ENCODE measurements around the gene FAM210A. TPM values are rescaled to one million over a fixed set of nuclear protein-coding genes. Genes with fewer than 3 reads are reported as not detected.

The FAM210A gene
- total RNA-seq, 2 experiments from 2014 or later: 23.1 to 30.6 TPM

DNA sequence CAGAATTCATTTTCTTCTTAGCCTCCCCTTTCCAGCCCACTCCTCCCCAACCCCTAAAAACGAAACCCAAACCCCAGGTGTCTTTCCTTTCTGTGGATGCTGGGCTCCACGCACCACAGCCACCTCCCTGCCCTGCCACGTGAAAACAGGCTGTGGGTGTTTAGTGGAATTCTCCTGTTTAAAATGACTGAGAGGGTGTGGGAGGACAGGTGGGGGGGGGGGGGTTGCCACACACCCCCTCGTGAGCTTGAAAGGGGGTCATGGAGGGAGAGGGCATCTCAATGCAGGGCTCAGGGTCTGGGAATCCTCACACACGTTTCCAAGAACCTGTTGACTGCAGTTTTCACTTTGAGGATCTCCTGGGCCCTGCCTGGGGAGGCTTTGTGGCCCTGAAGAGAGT is 110.3 kb downstream of the FAM210A start:
- TF ChIP-seq, protein P1, sequence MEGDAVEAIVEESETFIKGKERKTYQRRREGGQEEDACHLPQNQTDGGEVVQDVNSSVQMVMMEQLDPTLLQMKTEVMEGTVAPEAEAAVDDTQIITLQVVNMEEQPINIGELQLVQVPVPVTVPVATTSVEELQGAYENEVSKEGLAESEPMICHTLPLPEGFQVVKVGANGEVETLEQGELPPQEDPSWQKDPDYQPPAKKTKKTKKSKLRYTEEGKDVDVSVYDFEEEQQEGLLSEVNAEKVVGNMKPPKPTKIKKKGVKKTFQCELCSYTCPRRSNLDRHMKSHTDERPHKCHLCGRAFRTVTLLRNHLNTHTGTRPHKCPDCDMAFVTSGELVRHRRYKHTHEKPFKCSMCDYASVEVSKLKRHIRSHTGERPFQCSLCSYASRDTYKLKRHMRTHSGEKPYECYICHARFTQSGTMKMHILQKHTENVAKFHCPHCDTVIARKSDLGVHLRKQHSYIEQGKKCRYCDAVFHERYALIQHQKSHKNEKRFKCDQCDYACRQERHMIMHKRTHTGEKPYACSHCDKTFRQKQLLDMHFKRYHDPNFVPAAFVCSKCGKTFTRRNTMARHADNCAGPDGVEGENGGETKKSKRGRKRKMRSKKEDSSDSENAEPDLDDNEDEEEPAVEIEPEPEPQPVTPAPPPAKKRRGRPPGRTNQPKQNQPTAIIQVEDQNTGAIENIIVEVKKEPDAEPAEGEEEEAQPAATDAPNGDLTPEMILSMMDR (conservative IDR thresholded peaks at IDR 0.05; ENCODE audit: low read length): no peak
- no peak for TF ChIP-seq EZH2phosphoT487 (IDR thresholded peaks at IDR 0.05; ENCODE audit: borderline replicate concordance, low read depth, low read length)
- no TSS peak for BruUV-seq (replicated peaks)
- Histone ChIP-seq H3K79me2 (ENCODE audit: insufficient read depth, low read depth, low read length) (peaks cover 66% of the 10 kb centered on the region), H4K20me1 (ENCODE audit: insufficient read depth, low read length) (no peaks in the 10 kb centered on the region), H3K27ac (ENCODE audit: low read depth, low read length, poor library complexity, severe bottlenecking) (peak overlapping the region; percentile 98), H3K4me2 (ENCODE audit: low read length) (peak overlapping the region; percentile 99), H2AFZ (ENCODE audit: low read length) (no peak overlapping the region), H3K4me3 (ENCODE audit: low read depth, low read length, poor library complexity, severe bottlenecking) (peak overlapping the region; percentile 85), H3K4me1 (ENCODE audit: insufficient read depth, low read length, poor library complexity, severe bottlenecking) (peaks cover 57% of the 10 kb centered on the region), H3K9me3 (ENCODE audit: low read length) (no peaks in the 10 kb centered on the region), H3K9me2 (ENCODE audit: insufficient read depth, low read length) (no peaks in the 10 kb centered on the region), H3K36me3 (ENCODE audit: insufficient read depth, low read length) (peaks cover 16% of the 10 kb centered on the region; the same call in 1 of the 2 replicates)
- intact Hi-C loops (cut with micrococcal nuclease; ENCODE audit: unreplicated experiment): loop anchor here (5.0 kb wide), 2 partner anchors 106 to 149 kb away; no protein-coding TSS in a partner anchor
- no peak for DNase-seq (ENCODE audit: low spot score)
- ChIA-PET POLR2A (interaction anchor here (1.1 to 9.2 kb wide), 2 partner anchors 54 to 66 kb away, joined by 3 to 65 read pairs; no protein-coding TSS in a partner anchor), CTCF (ENCODE audit: unreplicated experiment) (no interaction called here)

- BruUV-seq (replicated peaks): no TSS peak
- peaks cover 66% of the 10 kb centered on the region for H3K79me2 ChIP-seq (ENCODE audit: insufficient read depth, low read depth, low read length)
- ChIA-PET CTCF (ENCODE audit: unreplicated experiment) (no interaction called here), POLR2A (interaction anchor here (0.6 to 9.2 kb wide), 5 partner anchors 38 to 122 kb away, joined by 3 to 65 read pairs (median 63); no protein-coding TSS in a partner anchor)
- H3K36me3 ChIP-seq (ENCODE audit: insufficient read depth, low read length): peaks cover 10% of the 10 kb centered on the region; the same call in 1 of the 2 replicates
- H3K9me2 ChIP-seq (ENCODE audit: insufficient read depth, low read length): no peaks in the 10 kb centered on the region
- intact Hi-C loops (cut with micrococcal nuclease; ENCODE audit: unreplicated experiment): loop anchor here (5.0 kb wide), 2 partner anchors 107 to 148 kb away; no protein-coding TSS in a partner anchor
- peak; percentile 17 for DNase-seq (ENCODE audit: low spot score)
- no peaks in the 10 kb centered on the region for H3K9me3 ChIP-seq (ENCODE audit: low read length)
- peak overlapping the region; percentile 98 for H3K27ac ChIP-seq (ENCODE audit: low read depth, low read length, poor library complexity, severe bottlenecking)
- no peak for TF ChIP-seq EZH2phosphoT487 (IDR thresholded peaks at IDR 0.05; ENCODE audit: borderline replicate concordance, low read depth, low read length)
- TF ChIP-seq, protein P1 (conservative IDR thresholded peaks at IDR 0.05; ENCODE audit: low read length): no peak
- no peaks in the 10 kb centered on the region for H4K20me1 ChIP-seq (ENCODE audit: insufficient read depth, low read length)
- H3K4me3 ChIP-seq (ENCODE audit: low read depth, low read length, poor library complexity, severe bottlenecking): peak overlapping the region; percentile 85
- no peak overlapping the region for H2AFZ ChIP-seq (ENCODE audit: low read length)
- peak overlapping the region; percentile 99 for H3K4me2 ChIP-seq (ENCODE audit: low read length)
- peaks cover 63% of the 10 kb centered on the region for H3K4me1 ChIP-seq (ENCODE audit: insufficient read depth, low read length, poor library complexity, severe bottlenecking)
Measured at GRCh38 chr18:13615432-13615861, 110.9 kb downstream of the FAM210A start.
